ENCODE results near the gene PROZ. TPM values are rescaled to one million over a fixed set of nuclear protein-coding genes. Genes with fewer than 3 reads are reported as not detected.
"Not testable (repeated sequence)": the region's sequence is repeated elsewhere in the genome, so short reads cannot be mapped to it uniquely, and the experiment has no call there.

The PROZ gene
- total RNA-seq, 5 donors from 2014 or later (not counting 1 experiment from before 2014, with no cell fraction given) = not detected

DNA sequence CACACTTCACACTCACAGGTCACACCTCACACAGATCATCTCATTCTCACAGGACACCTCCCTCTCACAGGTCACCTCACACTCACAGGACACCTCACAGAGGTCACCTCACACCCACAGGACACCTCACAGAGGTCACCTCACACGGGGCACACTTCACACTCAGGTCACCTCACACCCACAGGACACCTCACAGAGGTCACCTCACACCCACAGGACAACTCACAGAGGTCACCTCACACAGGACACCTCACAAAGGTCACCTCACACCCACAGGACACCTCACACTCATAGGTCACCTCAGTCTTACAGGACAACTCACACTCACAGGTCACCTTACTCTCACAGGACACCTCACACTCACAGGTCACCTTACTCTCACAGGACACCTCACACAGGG lies 46.0 kb upstream of the PROZ start:
- H3K4me1 Mint-ChIP-seq; H3K9me3 ChIP-seq; CTCF ChIA-PET; POLR2A ChIA-PET; H3K36me3 Mint-ChIP-seq; ATAC-seq (replicated peaks in 1 of 4); H3K27ac Mint-ChIP-seq; H3K27me3 Mint-ChIP-seq; H3K9me3 Mint-ChIP-seq; H3K4me3 ChIP-seq (ENCODE audit: control insufficient read depth in 1 of 2, extremely low read depth in 1 of 2, low read length in 1 of 2); DNase-seq; H3K36me3 ChIP-seq (ENCODE audit: control insufficient read depth in 2 of 2, extremely low read depth in 1 of 2, insufficient read depth in 1 of 2, low read length in 1 of 2); H3K27ac ChIP-seq (ENCODE audit: low read length); H3K4me3 Mint-ChIP-seq: not testable (repeated sequence)
- WGBS (ENCODE audit: insufficient coverage) = 33% methylated on average over 1 of the region's 1 CpG
- peaks cover 3 to 45% of the 10 kb centered on the region in 2 experiments for H3K27me3 ChIP-seq (replicated peaks in 1 of 2; ENCODE audit: control insufficient read depth in 2 of 2, extremely low read depth in 1 of 2, insufficient read depth in 2 of 2, low read length in 1 of 2)
- H3K4me1 ChIP-seq (ENCODE audit: control insufficient read depth in 1 of 2, extremely low read depth in 1 of 2, insufficient read depth in 2 of 2, low read length in 2 of 2) = peaks cover 0 to 21% of the 10 kb centered on the region in 2 experiments

DNA sequence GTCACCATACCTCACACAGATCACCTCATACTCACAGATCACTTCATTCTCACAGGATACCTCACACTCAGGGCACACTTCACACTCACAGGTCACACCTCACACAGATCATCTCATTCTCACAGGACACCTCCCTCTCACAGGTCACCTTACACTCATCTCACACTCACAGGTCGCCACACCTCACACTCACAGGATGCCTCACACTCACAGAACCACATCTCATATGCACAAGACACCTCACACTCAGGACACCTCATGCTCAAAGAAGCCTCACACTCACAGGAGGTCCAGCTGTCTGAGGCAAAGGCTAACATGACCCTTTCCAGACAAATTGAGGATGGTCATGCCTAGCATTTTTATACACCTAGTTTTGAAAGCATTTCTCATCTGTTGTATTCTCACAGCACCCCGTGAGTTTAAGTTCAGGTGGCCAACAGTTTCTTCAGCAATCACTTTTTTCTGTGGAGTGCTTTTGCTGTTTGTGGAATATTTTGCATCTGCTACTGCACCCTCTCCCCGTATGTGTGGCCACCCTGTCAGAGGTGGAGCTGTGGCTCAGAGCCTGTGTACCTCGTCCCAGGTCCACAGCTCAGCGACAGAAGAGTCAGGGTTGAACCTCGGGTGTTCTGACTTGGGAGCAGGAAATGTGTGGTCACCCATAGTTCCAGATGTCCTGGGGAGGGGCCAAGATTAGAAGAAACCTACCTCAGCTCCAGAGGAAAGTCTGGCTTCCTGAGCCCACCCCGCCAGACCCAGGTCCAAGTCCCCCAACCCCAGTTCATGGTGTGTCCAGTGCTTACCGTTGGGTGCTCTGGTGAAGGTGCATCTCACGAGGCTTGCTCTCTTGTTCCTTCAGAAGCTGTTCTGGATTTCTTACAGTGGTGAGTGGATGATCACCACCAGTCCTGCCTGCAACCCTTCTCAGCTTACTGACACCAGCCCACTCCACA lies 45.3 kb upstream of the PROZ start:
- Mint-ChIP-seq H3K27ac (no peak overlapping the region), H3K4me3 (no peak overlapping the region), H3K4me1 (peaks cover 0 to 5% (median 3%) of the 10 kb centered on the region in 3 donors), H3K27me3 (peaks cover 0 to 5% of the 10 kb centered on the region in 2 donors), H3K9me3 (no peaks in the 10 kb centered on the region), H3K36me3 (no peaks in the 10 kb centered on the region)
- H3K4me1 ChIP-seq (ENCODE audit: control insufficient read depth in 1 of 2, extremely low read depth in 1 of 2, insufficient read depth in 2 of 2, low read length in 2 of 2) = peaks cover 0 to 21% of the 10 kb centered on the region in 2 experiments
- H3K36me3 ChIP-seq (ENCODE audit: control insufficient read depth in 2 of 2, extremely low read depth in 1 of 2, insufficient read depth in 1 of 2, low read length in 1 of 2) = no peaks in the 10 kb centered on the region
- H3K27ac ChIP-seq (ENCODE audit: low read length) = no peak overlapping the region
- H3K27me3 ChIP-seq (replicated peaks in 1 of 2; ENCODE audit: control insufficient read depth in 2 of 2, extremely low read depth in 1 of 2, insufficient read depth in 2 of 2, low read length in 1 of 2) = peaks cover 3 to 45% of the 10 kb centered on the region in 2 experiments
- no peak for ATAC-seq (replicated peaks in 1 of 4)
- POLR2A ChIA-PET = no interaction called here
- DNase-seq = peak in 2 of 35 experiments; percentile 7 to 12
- WGBS (ENCODE audit: insufficient coverage) = 16% methylated on average over 5 of the region's 9 CpGs
- no peaks in the 10 kb centered on the region for H3K9me3 ChIP-seq
- H3K4me3 ChIP-seq (ENCODE audit: control insufficient read depth in 1 of 2, extremely low read depth in 1 of 2, low read length in 1 of 2) = no peak overlapping the region
- CTCF ChIA-PET = no interaction called here

DNA sequence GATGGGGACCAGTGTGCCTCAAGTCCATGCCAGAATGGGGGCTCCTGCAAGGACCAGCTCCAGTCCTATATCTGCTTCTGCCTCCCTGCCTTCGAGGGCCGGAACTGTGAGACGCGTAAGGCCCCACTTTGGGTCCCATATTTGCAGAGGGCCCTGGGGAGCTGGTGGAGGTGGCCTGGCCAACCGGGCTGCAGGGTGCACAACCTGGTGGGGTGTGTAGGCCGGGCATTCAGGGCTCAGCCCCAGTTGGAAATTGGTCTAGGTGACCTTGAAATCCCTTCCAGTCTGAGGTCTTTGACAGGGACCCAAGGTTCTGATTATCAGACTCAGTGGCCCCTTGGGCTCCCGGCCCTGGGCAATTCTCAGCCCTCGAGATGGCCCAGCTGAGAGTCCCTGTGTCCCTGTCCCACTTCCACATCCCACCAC lies 44.6 kb upstream of the PROZ start:
- H3K27me3 Mint-ChIP-seq = peaks cover 0 to 5% of the 10 kb centered on the region in 2 donors
- H3K9me3 Mint-ChIP-seq = no peaks in the 10 kb centered on the region
- DNase-seq = peak in 1 of 35 experiments; percentile 3
- peaks cover 3 to 49% of the 10 kb centered on the region in 2 experiments for H3K27me3 ChIP-seq (replicated peaks in 1 of 2; ENCODE audit: control insufficient read depth in 2 of 2, extremely low read depth in 1 of 2, insufficient read depth in 2 of 2, low read length in 1 of 2)
- H3K27ac Mint-ChIP-seq = no peak overlapping the region
- CTCF ChIA-PET = no interaction called here
- H3K27ac ChIP-seq (ENCODE audit: low read length) = no peak overlapping the region
- H3K4me3 ChIP-seq (ENCODE audit: control insufficient read depth in 1 of 2, extremely low read depth in 1 of 2, low read length in 1 of 2) = no peak overlapping the region
- no peaks in the 10 kb centered on the region for H3K36me3 ChIP-seq (ENCODE audit: control insufficient read depth in 2 of 2, extremely low read depth in 1 of 2, insufficient read depth in 1 of 2, low read length in 1 of 2)
- 94% methylated on average over 5 of the region's 8 CpGs for WGBS (ENCODE audit: insufficient coverage)
- POLR2A ChIA-PET = no interaction called here
- H3K36me3 Mint-ChIP-seq = no peaks in the 10 kb centered on the region
- no peaks in the 10 kb centered on the region for H3K9me3 ChIP-seq
- H3K4me3 Mint-ChIP-seq = no peak overlapping the region
- peaks cover 0 to 5% (median 3%) of the 10 kb centered on the region in 3 donors for H3K4me1 Mint-ChIP-seq
- ATAC-seq (replicated peaks in 1 of 4) = no peak
- H3K4me1 ChIP-seq (ENCODE audit: control insufficient read depth in 1 of 2, extremely low read depth in 1 of 2, insufficient read depth in 2 of 2, low read length in 2 of 2) = peaks cover 0 to 21% of the 10 kb centered on the region in 2 experiments

DNA sequence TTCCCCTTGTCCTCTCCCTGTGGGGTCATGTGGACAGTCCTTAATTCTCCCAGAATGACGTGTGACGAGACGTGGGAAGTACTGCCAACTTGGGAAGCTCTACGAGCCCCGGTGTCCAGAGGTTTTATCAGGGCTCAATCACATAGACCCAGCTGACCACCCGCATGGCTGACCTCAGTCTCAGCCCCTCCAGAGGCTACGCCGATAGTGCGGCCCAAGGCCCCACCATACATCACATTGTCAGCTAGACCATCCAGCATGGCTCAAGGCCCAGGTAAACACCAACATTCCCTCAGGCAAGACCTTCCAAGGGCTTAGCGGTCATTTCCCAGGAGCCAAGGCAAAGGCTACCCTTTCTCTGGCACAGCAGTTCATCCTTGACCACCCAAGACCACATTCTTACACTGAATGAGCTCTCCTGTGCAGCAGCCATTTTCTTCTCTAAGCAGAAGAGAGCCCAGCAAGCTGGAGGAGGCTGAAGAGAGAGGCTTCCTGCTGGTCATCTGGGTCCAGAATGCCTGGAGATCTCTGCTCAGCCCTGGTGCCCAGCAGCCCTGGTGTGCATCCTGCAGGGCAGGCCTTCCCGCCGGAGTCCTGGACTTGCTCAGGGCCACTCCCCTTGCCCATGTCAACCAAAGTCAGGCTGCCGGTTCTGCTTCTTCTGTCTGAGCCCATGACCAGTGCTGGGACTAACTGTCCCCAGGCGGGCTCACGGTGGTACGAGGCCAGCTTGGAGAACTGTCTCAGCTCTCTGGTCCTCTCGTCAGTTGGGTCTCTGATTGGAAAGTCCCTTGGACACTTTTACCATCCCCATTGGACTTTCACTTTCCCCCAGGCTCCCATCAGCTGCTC lies 43.7 kb upstream of the PROZ start:
- H3K27me3 ChIP-seq (replicated peaks in 1 of 2; ENCODE audit: control insufficient read depth in 2 of 2, extremely low read depth in 1 of 2, insufficient read depth in 2 of 2, low read length in 1 of 2) = peaks cover 3 to 41% of the 10 kb centered on the region in 2 experiments
- no peak for ATAC-seq (replicated peaks in 1 of 4)
- no peak overlapping the region for H3K4me3 Mint-ChIP-seq
- ChIA-PET POLR2A (no interaction called here), CTCF (no interaction called here)
- no peaks in the 10 kb centered on the region for H3K36me3 Mint-ChIP-seq
- H3K36me3 ChIP-seq (ENCODE audit: control insufficient read depth in 2 of 2, extremely low read depth in 1 of 2, insufficient read depth in 1 of 2, low read length in 1 of 2) = no peaks in the 10 kb centered on the region
- H3K4me1 Mint-ChIP-seq = peaks cover 0 to 2% (median 0%) of the 10 kb centered on the region in 3 donors
- no peak for DNase-seq
- H3K27ac ChIP-seq (ENCODE audit: low read length) = no peak overlapping the region
- no peaks in the 10 kb centered on the region for H3K9me3 Mint-ChIP-seq
- H3K27me3 Mint-ChIP-seq = peaks cover 0 to 5% of the 10 kb centered on the region in 2 donors
- no peak overlapping the region for H3K4me3 ChIP-seq (ENCODE audit: control insufficient read depth in 1 of 2, extremely low read depth in 1 of 2, low read length in 1 of 2)
- no peak overlapping the region for H3K27ac Mint-ChIP-seq
- 91% methylated on average over 17 of the region's 17 CpGs for WGBS (ENCODE audit: insufficient coverage)
- H3K4me1 ChIP-seq (ENCODE audit: control insufficient read depth in 1 of 2, extremely low read depth in 1 of 2, insufficient read depth in 2 of 2, low read length in 2 of 2) = peaks cover 0 to 16% of the 10 kb centered on the region in 2 experiments
- H3K9me3 ChIP-seq = no peaks in the 10 kb centered on the region

DNA sequence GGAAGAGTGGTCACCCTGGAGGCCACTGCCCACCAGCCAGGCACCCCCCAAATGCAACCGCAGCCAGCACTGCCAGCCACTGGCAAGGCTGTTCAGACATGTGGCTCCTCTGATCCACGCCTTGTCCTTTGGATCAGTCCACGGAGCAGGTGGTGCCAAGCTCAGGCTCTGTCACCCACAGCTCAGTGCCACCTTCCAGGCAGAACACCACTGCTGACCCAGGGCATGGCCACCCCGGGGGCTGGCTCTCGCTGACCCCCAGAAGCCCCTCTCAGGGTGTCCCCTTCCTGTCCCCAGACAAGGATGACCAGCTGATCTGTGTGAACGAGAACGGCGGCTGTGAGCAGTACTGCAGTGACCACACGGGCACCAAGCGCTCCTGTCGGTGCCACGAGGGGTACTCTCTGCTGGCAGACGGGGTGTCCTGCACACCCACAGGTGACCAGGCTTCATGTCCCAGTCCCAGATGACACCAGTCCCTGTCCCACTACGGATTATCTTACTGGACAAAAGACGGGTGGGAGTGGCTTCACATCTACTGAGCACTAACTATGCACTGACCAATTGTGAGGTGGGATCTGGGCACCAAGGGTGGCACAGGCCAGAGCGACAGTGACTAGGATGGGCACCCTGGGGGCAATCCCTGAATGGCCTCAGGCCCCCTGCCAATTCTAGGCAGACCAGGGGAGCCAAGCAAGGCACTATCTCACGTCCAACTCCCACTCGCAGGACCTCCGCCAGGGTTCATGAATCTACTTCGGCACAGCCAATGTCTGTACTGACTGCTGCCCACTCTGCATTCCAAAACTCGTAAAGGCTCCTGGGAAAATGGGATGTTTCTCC lies 42.9 kb upstream of the PROZ start:
- Mint-ChIP-seq H3K9me3 (no peaks in the 10 kb centered on the region), H3K36me3 (no peaks in the 10 kb centered on the region), H3K4me3 (no peak overlapping the region), H3K27ac (no peak overlapping the region), H3K4me1 (peaks cover 0 to 2% (median 0%) of the 10 kb centered on the region in 3 donors), H3K27me3 (peaks cover 0 to 7% of the 10 kb centered on the region in 2 donors)
- peak in 1 of 35 experiments; percentile 18 for DNase-seq
- POLR2A ChIA-PET = no interaction called here
- H3K36me3 ChIP-seq (ENCODE audit: control insufficient read depth in 2 of 2, extremely low read depth in 1 of 2, insufficient read depth in 1 of 2, low read length in 1 of 2) = no peaks in the 10 kb centered on the region
- no peak for ATAC-seq (replicated peaks in 1 of 4)
- H3K4me3 ChIP-seq (ENCODE audit: control insufficient read depth in 1 of 2, extremely low read depth in 1 of 2, low read length in 1 of 2) = no peak overlapping the region
- 84% methylated on average over 21 of the region's 21 CpGs for WGBS (ENCODE audit: insufficient coverage)
- peaks cover 0 to 10% of the 10 kb centered on the region in 2 experiments for H3K4me1 ChIP-seq (ENCODE audit: control insufficient read depth in 1 of 2, extremely low read depth in 1 of 2, insufficient read depth in 2 of 2, low read length in 2 of 2)
- CTCF ChIA-PET = no interaction called here
- H3K27ac ChIP-seq (ENCODE audit: low read length) = no peak overlapping the region
- H3K9me3 ChIP-seq = no peaks in the 10 kb centered on the region
- H3K27me3 ChIP-seq (replicated peaks in 1 of 2; ENCODE audit: control insufficient read depth in 2 of 2, extremely low read depth in 1 of 2, insufficient read depth in 2 of 2, low read length in 1 of 2) = peaks cover 3 to 40% of the 10 kb centered on the region in 2 experiments
